H1 (cell line): Measurements from ENCODE around the gene TOM1L2. TPM values are rescaled to one million over a fixed set of nuclear protein-coding genes. Genes with fewer than 3 reads are reported as not detected.
A peak's percentile ranks its signal among the peaks of the same experiment; 100 is the strongest.

Experiments
- CHD7 ChIP-seq: fragments of 300-600 bp; sonication (generic); IDR thresholded peaks from 2 replicates; pipeline ENCODE4 v1.7.1; 2012; ENCODE audit warnings: low read length, moderate library complexity, mild to moderate bottlenecking, inconsistent platforms; ENCODE audit not compliant: insufficient replicate concordance
- FOSL1 ChIP-seq: IDR thresholded peaks from 2 replicates; pipeline ENCODE4 v1.6.1; 2011; ENCODE audit warnings: mild to moderate bottlenecking, low read depth, low read length, moderate library complexity; ENCODE audit not compliant: insufficient read depth
- polyA plus RNA-seq, 7 experiments: library from polyadenylated mRNA; depleted of rRNA in 3 of 7; stranded (reverse) in 5 of 7; unstranded in 2 of 7; fragments of >200 nt in 5 of 7; fragments of 200-250 nt in 2 of 7; gene quantifications; 1 replicate in 5 of 7; 2 replicates in 1 of 7; 4 replicates in 1 of 7; pipeline versions ENCODE4 v1.2.1 to v1.2.3, GENCODE V29; 2011 to 2013; ENCODE audit warnings: missing spikeins in 2 of 7, mixed read lengths in 2 of 7
- total RNA-seq: library from RNA; stranded (reverse); fragmentation: NEBNext Ultra II Directional; extraction: Animal tissue kit (Norgen Biotek cat#: 25700); gene quantifications from 2 replicates; pipeline ENCODE4 v1.2.1, GENCODE V29; 2021
- TF ChIP-seq, protein P1 (sequence below), 3 experiments: IDR thresholded peaks; 1 replicate in 2 of 3; 2 replicates in 1 of 3; pipeline versions ENCODE4 v1.5.1 to v1.6.1; 2011; ENCODE audit warnings: low read length in 3 of 3, mild to moderate bottlenecking in 3 of 3, inconsistent platforms in 2 of 3, low read depth in 1 of 3, moderate library complexity in 1 of 3; ENCODE audit not compliant: insufficient read depth in 1 of 3; ENCODE audit errors: control extremely low read depth in 1 of 3

TOM1L2 gene
- total and polyA plus RNA-seq, 2 of the 8 experiments (the other 6 are each of a cell fraction or from before 2014, with no cell fraction given), result 2.0 to 3.4 TPM

- TF ChIP-seq CHD7, result no peak
- TF ChIP-seq, protein P1, sequence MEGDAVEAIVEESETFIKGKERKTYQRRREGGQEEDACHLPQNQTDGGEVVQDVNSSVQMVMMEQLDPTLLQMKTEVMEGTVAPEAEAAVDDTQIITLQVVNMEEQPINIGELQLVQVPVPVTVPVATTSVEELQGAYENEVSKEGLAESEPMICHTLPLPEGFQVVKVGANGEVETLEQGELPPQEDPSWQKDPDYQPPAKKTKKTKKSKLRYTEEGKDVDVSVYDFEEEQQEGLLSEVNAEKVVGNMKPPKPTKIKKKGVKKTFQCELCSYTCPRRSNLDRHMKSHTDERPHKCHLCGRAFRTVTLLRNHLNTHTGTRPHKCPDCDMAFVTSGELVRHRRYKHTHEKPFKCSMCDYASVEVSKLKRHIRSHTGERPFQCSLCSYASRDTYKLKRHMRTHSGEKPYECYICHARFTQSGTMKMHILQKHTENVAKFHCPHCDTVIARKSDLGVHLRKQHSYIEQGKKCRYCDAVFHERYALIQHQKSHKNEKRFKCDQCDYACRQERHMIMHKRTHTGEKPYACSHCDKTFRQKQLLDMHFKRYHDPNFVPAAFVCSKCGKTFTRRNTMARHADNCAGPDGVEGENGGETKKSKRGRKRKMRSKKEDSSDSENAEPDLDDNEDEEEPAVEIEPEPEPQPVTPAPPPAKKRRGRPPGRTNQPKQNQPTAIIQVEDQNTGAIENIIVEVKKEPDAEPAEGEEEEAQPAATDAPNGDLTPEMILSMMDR (IDR thresholded peaks at IDR 0.05; ENCODE audit: control extremely low read depth in 1 of 3, insufficient read depth in 1 of 3, low read depth in 1 of 3, low read length in 3 of 3), result peak; percentile 39 to 53 (median 51)
- TF ChIP-seq FOSL1, result no peak
Measured at GRCh38 chr17:17985555-17985954, 13.4 kb upstream of the TOM1L2 start (continued).
